NCI-H510A treated with DMSO at 0.1 percent for 48 hours (cell line): Measurements from ENCODE around the gene GLIS1.
A peak's percentile ranks its signal among the peaks of the same experiment; 100 is the strongest.
"Not testable (repeated sequence)": the region's sequence is repeated elsewhere in the genome, so short reads cannot be mapped to it uniquely, and the experiment has no call there.

Experiments used
- DNase-seq: peaks from one replicate; lab custom pipeline; 2025; lab: John Stamatoyannopoulos, UW

GLIS1 gene

GRCh38 chr1:53561503-53562105, 177.4 kb downstream of the GLIS1 start:
- no peak for DNase-seq

GRCh38 chr1:53560581-53561502, 178.1 kb downstream of the GLIS1 start:
- DNase-seq: no peak

GRCh38 chr1:53559854-53560580, 178.9 kb downstream of the GLIS1 start:
- DNase-seq: no peak

GRCh38 chr1:53559391-53559815, 179.6 kb downstream of the GLIS1 start:
- no peak for DNase-seq

GRCh38 chr1:53558739-53559315, 180.1 kb downstream of the GLIS1 start:
- DNase-seq: no peak

GRCh38 chr1:53557830-53558738, 180.9 kb downstream of the GLIS1 start:
- no peak for DNase-seq

GRCh38 chr1:53557369-53557768, 181.6 kb downstream of the GLIS1 start:
- no peak for DNase-seq

- DNase-seq: no peak
These were observed 182.2 kb downstream of the GLIS1 start for GRCh38 chr1:53556657-53557227.

GRCh38 chr1:53555620-53556326, 183.2 kb downstream of the GLIS1 start:
- DNase-seq: not testable (repeated sequence)

- DNase-seq: no peak
These were observed 184.2 kb downstream of the GLIS1 start for GRCh38 chr1:53554592-53555305.

GRCh38 chr1:53553734-53554509, 185.0 kb downstream of the GLIS1 start:
- no peak for DNase-seq

GRCh38 chr1:53552981-53553733, 185.8 kb downstream of the GLIS1 start:
- DNase-seq: no peak

GRCh38 chr1:53552146-53552861, 186.7 kb downstream of the GLIS1 start:
- DNase-seq: no peak

- no peak for DNase-seq
These were observed 187.5 kb downstream of the GLIS1 start for GRCh38 chr1:53551428-53551995.

GRCh38 chr1:53550201-53550741, 188.7 kb downstream of the GLIS1 start:
- no peak for DNase-seq

- no peak for DNase-seq
These were observed 189.2 kb downstream of the GLIS1 start for GRCh38 chr1:53549781-53550180.

GRCh38 chr1:53549287-53549686, 189.7 kb downstream of the GLIS1 start:
- peak; percentile 78 for DNase-seq
